ENCODE data around the gene LLGL1.
"Not testable (repeated sequence)": the region's sequence is repeated elsewhere in the genome, so short reads cannot be mapped to it uniquely, and the experiment has no call there.

The LLGL1 gene

DNA sequence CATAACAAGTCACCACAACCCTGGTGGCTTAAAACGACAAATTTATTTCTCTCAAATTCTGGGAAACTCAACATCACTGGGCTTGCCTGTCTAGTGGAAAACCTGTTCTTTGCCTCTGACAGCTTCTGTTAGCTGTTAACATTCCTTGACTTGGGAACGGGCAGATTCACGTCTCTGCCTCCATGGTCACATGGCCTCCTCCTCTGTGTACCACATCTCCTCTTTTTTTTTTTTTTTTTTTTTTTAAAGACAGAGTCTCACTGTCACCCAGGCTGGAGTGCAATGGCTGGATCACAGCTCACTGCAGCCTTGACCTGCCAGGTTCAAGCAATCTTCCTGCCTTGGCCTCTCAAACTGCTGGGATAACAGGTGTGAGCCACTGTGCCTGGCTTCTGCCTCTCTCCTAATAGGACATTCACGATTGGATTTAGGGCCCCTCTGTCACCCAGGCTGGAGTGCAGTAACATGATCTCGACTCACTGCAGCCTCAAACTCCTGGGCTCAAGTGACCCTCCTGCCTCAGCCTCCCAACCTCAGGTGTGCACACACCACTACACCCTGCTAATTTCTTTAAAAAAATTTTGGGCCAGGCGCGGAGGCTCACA lies 11.7 kb upstream of the LLGL1 start:
- no peak overlapping the region for H2AFZ ChIP-seq (ENCODE audit: low read length)
- H3K27me3 ChIP-seq (ENCODE audit: insufficient read depth, low read length, poor library complexity, severe bottlenecking), result no peaks in the 10 kb centered on the region
- no peaks in the 10 kb centered on the region for H3K79me2 ChIP-seq (ENCODE audit: insufficient read depth, low read length)
- no peaks in the 10 kb centered on the region for H3F3A ChIP-seq (ENCODE audit: low read depth)
- TF ChIP-seq, protein P1, sequence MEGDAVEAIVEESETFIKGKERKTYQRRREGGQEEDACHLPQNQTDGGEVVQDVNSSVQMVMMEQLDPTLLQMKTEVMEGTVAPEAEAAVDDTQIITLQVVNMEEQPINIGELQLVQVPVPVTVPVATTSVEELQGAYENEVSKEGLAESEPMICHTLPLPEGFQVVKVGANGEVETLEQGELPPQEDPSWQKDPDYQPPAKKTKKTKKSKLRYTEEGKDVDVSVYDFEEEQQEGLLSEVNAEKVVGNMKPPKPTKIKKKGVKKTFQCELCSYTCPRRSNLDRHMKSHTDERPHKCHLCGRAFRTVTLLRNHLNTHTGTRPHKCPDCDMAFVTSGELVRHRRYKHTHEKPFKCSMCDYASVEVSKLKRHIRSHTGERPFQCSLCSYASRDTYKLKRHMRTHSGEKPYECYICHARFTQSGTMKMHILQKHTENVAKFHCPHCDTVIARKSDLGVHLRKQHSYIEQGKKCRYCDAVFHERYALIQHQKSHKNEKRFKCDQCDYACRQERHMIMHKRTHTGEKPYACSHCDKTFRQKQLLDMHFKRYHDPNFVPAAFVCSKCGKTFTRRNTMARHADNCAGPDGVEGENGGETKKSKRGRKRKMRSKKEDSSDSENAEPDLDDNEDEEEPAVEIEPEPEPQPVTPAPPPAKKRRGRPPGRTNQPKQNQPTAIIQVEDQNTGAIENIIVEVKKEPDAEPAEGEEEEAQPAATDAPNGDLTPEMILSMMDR (conservative IDR thresholded peaks at IDR 0.05; ENCODE audit: low read length), result no peak
- TF ChIP-seq EZH2phosphoT487 (IDR thresholded peaks at IDR 0.05; ENCODE audit: borderline replicate concordance), result no peak
- H3K9ac ChIP-seq (ENCODE audit: low read depth, low read length, poor library complexity, severe bottlenecking), result no peak overlapping the region
- no peak overlapping the region for H3K4me3 ChIP-seq (ENCODE audit: low read length, poor library complexity, severe bottlenecking)
- H3K9me2 ChIP-seq (replicated peaks; ENCODE audit: low read depth, low read length), result no peaks in the 10 kb centered on the region
- no peaks in the 10 kb centered on the region for H4K20me1 ChIP-seq (ENCODE audit: insufficient read depth, low read length, poor library complexity, severe bottlenecking)
- H3K4me2 ChIP-seq (ENCODE audit: low read depth, low read length, poor library complexity, severe bottlenecking), result no peak overlapping the region
- no peaks in the 10 kb centered on the region for H3K4me1 ChIP-seq (ENCODE audit: insufficient read depth, low read length, poor library complexity, severe bottlenecking)
- peaks cover 31% of the 10 kb centered on the region; the same call in 1 of the 2 replicates for H3K36me3 ChIP-seq (ENCODE audit: insufficient read depth, low read length)
- no peaks in the 10 kb centered on the region for H3K9me3 ChIP-seq (ENCODE audit: insufficient read depth, low read depth, low read length)

DNA sequence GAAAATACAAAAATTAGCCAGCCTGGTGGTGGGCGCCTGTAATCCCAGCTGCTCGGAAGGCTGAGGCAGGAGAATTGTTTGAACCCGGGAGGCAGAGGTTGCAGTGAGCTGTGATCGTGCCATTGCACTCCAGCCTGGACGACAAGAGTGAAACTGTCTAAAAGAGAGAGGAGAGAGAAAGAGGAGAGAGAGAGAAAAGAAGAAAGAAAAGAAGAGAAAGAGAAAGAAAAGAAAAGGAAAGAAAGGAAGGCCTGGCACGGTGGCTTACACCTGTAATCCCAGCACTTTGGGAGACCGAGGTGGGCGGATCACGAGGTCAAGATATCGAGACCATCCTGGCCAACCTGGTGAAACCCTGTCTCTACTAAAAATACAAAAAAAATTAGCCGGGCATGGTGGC lies 8.5 kb upstream of the LLGL1 start:
- H3K9me3 ChIP-seq (ENCODE audit: insufficient read depth, low read depth, low read length); H4K20me1 ChIP-seq (ENCODE audit: insufficient read depth, low read length, poor library complexity, severe bottlenecking); H3K4me2 ChIP-seq (ENCODE audit: low read depth, low read length, poor library complexity, severe bottlenecking); H3K9ac ChIP-seq (ENCODE audit: low read depth, low read length, poor library complexity, severe bottlenecking); H3K4me3 ChIP-seq (ENCODE audit: low read length, poor library complexity, severe bottlenecking); H3K9me2 ChIP-seq (replicated peaks; ENCODE audit: low read depth, low read length); H3K27me3 ChIP-seq (ENCODE audit: insufficient read depth, low read length, poor library complexity, severe bottlenecking); H3F3A ChIP-seq (ENCODE audit: low read depth); H3K4me1 ChIP-seq (ENCODE audit: insufficient read depth, low read length, poor library complexity, severe bottlenecking); H2AFZ ChIP-seq (ENCODE audit: low read length); H3K36me3 ChIP-seq (ENCODE audit: insufficient read depth, low read length); H3K79me2 ChIP-seq (ENCODE audit: insufficient read depth, low read length): not testable (repeated sequence)

DNA sequence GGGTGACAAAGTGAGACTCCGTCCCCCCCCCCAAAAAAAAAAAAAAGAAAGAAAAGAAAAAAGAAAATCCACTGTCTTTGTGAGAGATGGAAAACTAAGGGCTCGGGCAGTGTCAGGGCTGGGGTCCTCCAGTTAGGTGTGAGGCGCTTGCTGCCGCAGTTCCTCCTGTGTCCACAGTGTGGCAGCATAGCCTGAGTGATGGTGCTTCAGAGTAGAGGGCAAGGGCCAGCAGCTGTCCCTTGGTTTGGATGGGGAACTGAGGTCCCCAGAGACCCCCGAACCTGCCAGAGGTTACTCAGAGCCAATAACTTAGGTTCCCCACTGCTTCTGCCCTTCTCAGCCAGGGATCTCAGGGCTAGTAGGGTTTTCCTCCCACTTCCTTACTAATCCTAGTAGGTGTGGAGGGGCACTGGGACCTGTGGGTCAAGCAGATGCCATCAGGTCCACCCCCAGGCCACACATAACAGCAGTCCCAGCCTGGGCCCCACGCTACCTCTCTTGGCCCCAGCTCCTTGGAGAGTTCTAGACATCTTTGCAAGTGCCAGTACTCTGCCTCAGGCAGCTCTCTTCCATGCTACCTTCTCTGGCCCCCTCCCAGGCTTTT lies 7.9 kb upstream of the LLGL1 start:
- Histone ChIP-seq H2AFZ (ENCODE audit: low read length) (no peak overlapping the region), H4K20me1 (ENCODE audit: insufficient read depth, low read length, poor library complexity, severe bottlenecking) (no peaks in the 10 kb centered on the region)
- TF ChIP-seq EZH2phosphoT487 (IDR thresholded peaks at IDR 0.05; ENCODE audit: borderline replicate concordance), result no peak
- TF ChIP-seq, protein P1 (conservative IDR thresholded peaks at IDR 0.05; ENCODE audit: low read length), result peak; percentile 88

More for the DNA sequence above, 7.9 kb upstream of the LLGL1 start:
- Histone ChIP-seq H3K9me3 (ENCODE audit: insufficient read depth, low read depth, low read length) (no peaks in the 10 kb centered on the region), H3K9me2 (replicated peaks; ENCODE audit: low read depth, low read length) (no peaks in the 10 kb centered on the region), H3K4me2 (ENCODE audit: low read depth, low read length, poor library complexity, severe bottlenecking) (no peak overlapping the region), H3K79me2 (ENCODE audit: insufficient read depth, low read length) (no peaks in the 10 kb centered on the region), H3F3A (ENCODE audit: low read depth) (no peaks in the 10 kb centered on the region), H3K4me3 (ENCODE audit: low read length, poor library complexity, severe bottlenecking) (no peak overlapping the region), H3K4me1 (ENCODE audit: insufficient read depth, low read length, poor library complexity, severe bottlenecking) (no peaks in the 10 kb centered on the region), H3K27me3 (ENCODE audit: insufficient read depth, low read length, poor library complexity, severe bottlenecking) (no peaks in the 10 kb centered on the region), H3K9ac (ENCODE audit: low read depth, low read length, poor library complexity, severe bottlenecking) (no peak overlapping the region), H3K36me3 (ENCODE audit: insufficient read depth, low read length) (no peaks in the 10 kb centered on the region)

Measured in Loucy (cell line).